ENCODE results near the gene VARS2.

DNA sequence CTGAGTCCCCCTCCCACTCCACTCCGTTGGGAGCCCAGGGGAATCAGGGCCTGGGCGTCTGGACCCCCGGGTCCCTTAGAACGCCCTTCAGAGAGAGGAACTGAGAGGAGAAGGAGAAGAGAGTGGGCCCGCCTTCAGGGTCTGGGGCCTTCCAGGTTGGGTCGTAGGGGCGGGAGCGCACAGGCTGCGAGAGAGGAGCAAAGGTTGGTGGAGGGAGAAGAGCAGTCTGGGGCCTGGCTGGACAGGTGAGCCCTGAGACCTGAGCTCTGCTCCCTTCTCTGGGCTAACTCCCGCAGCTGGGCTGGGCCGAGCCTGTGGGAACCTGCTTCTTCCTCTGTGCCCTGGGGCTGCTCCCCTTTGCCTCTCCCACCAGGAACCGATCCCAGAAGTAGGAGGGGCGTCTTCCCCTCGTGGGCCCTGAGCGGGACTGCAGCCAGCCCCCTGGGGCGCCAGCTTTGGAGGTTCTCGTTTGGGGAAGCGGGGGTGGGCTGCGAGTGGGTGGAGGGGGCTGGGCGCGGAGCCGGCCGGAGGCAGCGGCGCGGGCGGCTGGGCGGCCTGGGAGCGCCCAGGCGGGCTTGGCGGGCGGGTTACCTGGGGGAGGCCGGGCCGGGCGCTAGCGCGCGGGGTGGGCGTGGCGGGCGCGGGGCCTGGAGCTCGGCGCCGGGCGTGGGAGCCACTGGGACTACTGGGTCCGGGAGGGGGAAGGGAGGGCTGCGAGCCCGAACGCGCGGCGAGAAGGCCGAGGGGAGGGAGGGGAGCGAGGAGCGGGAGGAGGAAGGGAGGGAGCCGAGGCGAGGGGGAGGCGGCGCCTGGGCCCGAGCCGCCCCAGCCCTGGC, 30.1 kb upstream of the VARS2 start, which contains the start of gene DDR1:
- TF ChIP-seq, protein P1, sequence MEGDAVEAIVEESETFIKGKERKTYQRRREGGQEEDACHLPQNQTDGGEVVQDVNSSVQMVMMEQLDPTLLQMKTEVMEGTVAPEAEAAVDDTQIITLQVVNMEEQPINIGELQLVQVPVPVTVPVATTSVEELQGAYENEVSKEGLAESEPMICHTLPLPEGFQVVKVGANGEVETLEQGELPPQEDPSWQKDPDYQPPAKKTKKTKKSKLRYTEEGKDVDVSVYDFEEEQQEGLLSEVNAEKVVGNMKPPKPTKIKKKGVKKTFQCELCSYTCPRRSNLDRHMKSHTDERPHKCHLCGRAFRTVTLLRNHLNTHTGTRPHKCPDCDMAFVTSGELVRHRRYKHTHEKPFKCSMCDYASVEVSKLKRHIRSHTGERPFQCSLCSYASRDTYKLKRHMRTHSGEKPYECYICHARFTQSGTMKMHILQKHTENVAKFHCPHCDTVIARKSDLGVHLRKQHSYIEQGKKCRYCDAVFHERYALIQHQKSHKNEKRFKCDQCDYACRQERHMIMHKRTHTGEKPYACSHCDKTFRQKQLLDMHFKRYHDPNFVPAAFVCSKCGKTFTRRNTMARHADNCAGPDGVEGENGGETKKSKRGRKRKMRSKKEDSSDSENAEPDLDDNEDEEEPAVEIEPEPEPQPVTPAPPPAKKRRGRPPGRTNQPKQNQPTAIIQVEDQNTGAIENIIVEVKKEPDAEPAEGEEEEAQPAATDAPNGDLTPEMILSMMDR (IDR thresholded peaks at IDR 0.05): peak in 1 of 6 experiments; percentile 5
- peak; percentile 60 to 63 for TF ChIP-seq POLR2A (IDR thresholded peaks at IDR 0.05)

Measured in Peyer's patch (tissue), 4 donors.